ENCODE data around the gene TRIM77.
"Not testable (repeated sequence)": the region's sequence is repeated elsewhere in the genome, so short reads cannot be mapped to it uniquely, and the experiment has no call there.

Gene TRIM77

GRCh38 chr11:89709999-89710398, at the start of gene TRIM77:
TRIM77 (plus strand) TSS chr11:89710299; CDS start chr11:89710299, 0 bp downstream.
- DNase-seq = not testable (repeated sequence)

DNA sequence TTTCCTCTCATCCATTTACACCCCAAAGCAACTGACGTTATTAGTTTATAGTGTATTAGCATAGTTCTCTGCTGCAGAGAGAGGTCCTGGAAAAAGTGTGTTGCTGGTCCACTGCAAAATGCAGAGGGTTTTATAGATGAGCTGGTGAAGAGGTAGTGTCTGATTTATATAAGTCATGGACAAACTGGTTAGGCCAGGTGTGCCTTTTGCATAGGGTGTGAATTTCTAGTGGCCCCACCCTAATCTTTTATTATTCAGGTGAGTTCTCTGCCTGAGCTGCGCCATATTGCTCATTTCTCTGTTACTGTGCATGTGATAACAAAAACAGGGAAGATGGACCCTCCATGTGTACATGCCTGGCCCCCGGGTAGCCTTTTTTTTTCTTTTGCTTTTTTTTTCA, 43.1 kb upstream of the TRIM77 start:
- DNase-seq = no peak

DNA sequence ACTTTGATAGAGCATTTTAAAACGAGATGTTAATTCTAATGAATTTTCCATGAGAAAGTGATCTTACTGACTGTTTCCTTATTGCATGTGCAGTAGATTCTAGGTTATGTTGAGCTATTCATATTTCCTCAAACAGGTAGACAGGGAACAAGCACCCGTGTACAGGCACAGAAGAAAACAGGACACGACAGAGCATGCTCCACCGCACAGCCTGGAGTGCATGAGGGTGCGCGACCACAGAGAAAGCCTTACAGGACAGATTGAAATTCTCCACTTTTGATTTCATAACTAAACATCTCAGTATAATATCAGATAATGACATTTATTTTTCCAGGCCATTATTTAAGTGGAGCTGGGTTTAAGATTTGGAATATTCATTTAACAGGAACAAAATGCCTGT, 41.9 kb upstream of the TRIM77 start:
- DNase-seq = not testable (repeated sequence)

DNA sequence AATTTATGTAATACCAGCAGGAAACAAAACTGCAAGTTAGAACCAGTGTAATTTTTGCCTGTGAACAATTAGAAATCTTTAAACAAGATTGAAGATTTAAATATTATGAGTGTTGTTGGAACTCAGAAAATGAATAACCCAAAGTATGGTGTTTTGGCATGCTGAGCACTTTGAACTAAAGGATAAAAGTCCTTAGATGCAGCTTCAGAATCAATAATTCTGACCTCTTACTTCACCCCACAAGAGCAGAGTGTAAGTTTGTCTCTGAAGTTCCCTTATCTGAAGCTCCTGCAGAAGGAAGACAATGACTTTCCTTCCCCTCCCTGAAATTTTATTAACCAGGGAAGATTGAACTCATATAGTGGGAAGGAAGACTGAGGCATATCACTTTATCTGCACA, 40.5 kb upstream of the TRIM77 start:
- DNase-seq = not testable (repeated sequence)

GRCh38 chr11:89669993-89670669, 40.0 kb upstream of the TRIM77 start:
- DNase-seq = not testable (repeated sequence)

DNA sequence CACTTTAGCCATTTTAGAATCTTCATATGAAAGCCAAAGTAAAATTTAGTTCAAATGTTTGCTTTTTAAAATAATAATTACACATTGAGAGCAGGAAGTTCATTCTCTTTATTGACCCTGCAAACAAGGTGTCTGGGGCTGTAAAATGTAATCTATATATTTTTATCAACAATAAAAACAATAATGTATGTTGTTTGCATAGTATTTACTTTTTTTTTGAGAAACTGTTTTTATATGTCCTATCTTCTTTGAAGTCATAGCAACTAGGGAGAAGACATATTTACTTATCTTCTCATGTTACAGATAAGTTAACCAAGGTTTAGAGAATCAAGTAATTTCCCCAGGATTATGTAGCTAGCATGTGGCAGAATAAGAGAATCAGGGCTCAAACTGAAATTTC, 37.6 kb upstream of the TRIM77 start:
- DNase-seq = not testable (repeated sequence)

- DNase-seq = not testable (repeated sequence)
Observed at GRCh38 chr11:89673380-89673779, 36.7 kb upstream of the TRIM77 start.

DNA sequence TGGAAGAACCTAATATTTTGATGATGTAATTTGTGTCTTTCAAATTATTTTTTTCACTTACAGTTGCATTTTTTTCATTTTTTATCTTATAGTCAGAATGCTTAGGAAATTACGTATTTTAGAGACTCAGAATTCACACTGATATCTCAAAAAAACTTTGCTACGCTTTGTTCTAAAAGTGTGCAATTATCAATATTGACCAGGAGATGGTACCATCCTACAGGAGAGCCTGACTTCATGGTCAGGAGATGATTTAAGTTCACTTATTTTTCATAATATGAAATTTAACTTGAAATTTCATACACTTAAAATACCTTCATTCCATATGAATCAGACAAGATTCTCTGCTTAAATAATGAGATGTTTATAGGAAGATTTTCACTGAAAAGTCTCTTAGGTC, 34.7 kb upstream of the TRIM77 start:
- not testable (repeated sequence) for DNase-seq

GRCh38 chr11:89675948-89676347, 34.2 kb upstream of the TRIM77 start:
- not testable (repeated sequence) for DNase-seq

- not testable (repeated sequence) for DNase-seq
Observed at GRCh38 chr11:89707080-89707479, 3.0 kb upstream of the TRIM77 start.

- not testable (repeated sequence) for DNase-seq
Observed at GRCh38 chr11:89724866-89725498, 14.9 kb downstream of the TRIM77 start.

DNA sequence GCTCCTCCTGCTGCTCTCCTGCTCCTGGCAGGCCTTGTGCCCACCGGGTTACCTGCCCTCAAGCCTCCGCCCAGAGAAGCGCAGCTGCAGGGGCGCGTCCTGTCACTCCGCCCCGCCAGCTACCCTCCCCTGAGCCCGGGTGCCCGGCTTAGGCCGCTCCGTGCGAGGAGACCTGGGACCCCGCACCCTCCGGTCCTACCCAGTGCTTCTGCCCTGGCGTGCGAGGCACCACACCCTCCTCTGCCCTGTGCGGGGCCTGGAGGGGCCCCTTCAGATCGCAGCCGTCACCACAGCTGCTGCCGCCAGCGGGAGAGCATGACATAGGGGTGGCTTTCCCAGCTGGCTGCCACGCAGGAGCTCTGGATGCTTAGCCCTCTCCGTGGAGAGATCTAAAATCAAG, 20.1 kb downstream of the TRIM77 start:
- DNase-seq = not testable (repeated sequence)

- no peak for DNase-seq
Observed at GRCh38 chr11:89736566-89736965, 26.5 kb downstream of the TRIM77 start.

GRCh38 chr11:89737116-89737515, 27.0 kb downstream of the TRIM77 start:
- no peak for DNase-seq

DNA sequence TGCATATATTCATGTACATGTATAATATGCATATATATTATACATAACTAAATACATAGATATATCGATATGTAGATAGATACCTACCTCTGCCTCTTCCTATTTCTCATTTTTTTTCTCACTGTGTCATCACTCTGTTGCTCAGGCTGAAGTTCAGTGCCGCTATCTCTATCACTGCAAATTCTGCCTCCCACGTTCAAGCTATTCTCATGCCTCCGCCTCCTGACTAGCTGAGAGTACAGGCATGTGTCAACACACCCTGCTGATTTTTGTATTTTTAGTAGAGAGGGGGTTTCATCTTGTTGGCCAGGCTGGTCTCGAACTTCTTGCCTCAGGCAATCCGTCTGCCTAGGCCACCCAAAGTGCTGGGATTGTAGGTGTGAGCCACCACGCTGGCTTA, 31.3 kb downstream of the TRIM77 start:
- DNase-seq = not testable (repeated sequence)

- DNase-seq = not testable (repeated sequence)
Observed at GRCh38 chr11:89744158-89744557, 34.1 kb downstream of the TRIM77 start.

DNA sequence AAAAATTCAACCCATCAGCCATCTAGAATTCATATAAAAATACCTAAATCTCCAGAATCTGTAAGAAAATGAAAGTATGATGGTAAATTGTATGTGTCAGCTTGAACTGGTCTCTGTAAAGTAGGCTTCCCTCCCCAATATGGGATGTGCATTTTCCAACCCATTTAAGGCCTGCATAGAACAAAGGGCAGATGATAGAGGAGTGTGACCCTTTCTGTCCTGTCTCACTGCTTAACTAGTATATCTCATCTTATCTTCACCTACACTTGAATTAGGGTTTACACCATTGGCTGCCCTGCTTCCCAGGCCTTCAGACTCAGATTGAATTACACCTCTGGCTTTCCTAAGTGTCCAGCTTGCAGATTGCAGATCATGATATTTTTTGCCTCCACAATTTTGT, 40.7 kb downstream of the TRIM77 start:
- DNase-seq = not testable (repeated sequence)
